NAMALWA (cell line): Measurements from ENCODE around the gene SAMM50.

ENCODE experiments used
- DNase-seq: peaks from one replicate; pipeline ENCODE4 v3.0.0-alpha.2; 2015; ENCODE audit warnings: low spot score

SAMM50 gene

DNA sequence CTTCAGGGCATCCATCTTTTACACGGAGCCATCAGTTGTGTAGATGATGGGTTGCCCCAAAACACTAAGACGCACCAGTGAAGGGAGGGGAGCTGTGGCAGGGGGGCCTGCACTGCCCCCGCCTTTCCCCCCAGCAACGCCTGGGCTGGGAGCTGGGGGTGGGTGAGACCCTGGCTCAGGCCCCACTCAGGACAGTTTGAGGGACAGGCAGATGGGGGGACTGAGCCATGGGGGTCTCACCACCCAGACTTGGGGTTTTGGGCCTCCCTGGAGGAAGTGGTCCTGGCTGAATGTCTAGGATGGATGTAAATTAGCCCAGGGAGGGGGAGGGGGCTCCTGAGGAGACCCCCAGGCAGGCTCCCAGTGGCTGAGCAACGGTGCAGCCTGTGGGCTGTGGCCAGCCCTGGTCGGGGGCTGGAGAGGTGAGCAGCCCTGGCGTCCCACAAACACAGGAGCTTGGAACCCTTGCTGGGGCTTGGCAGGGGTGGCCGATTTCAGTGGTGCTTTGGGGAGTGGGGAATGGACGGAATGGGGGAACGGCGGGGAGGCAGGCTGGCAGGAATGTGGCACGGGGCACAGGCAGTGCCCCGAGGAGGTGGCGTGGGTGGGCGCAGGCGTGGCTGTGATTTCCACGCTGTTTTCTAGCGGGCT lies 74.9 kb downstream of the SAMM50 start:
- DNase-seq: no peak

DNA sequence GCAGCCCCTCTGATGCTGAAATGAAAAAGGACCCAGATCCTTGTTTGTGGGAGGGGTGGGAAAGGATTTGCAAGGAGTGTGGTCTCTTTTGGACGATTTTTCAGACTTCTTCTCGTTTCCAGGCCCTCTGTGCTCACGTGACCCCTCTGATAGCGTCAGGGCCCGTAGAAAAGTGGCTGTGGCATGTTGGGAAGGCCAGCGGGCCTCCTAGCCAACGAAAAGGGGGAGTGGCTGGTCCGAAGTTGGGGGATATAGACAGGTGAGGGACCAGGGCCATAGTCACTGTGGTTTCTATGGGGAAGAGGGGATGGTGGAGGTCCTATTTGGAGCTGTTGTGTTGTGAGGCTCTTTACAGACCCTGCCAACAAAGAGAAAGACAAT lies 75.5 kb downstream of the SAMM50 start:
- DNase-seq: no peak

DNA sequence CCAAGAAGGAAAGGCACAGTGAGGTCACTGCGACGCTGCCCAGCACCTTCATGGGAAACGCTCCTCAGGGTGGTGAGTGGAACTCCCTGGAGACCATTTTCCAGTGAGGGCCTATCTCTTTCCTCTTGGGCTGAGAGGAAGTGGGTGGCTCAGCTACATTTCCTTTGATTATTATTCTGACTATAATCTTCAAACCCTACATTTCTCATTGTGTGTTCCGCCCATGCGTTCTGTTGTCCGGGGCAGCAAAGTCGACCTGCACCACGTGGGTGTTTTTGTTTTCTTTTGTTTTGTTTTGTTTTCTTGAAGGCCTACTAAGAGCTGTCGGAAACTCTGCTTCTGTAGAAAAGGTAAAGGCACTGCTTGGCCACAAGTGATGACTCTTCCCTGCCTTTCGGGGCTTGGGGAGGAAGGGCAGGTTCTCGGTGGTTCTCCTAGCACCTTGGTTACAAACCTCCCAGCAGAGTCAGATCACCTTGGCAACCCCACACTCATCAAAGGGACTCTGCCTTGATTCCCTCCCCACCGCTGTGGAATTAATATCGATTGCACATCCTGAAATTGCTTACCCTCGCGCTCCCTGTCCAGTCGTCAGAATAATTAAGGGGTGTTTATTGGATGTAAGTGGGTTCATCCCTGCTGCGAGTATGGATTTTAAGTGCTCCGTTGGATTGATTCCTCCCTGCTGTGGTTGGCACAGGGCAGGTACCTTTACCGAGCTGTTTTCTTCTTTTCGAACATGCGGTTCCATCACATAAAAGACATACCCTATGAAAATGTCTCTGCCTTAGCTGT lies 76.1 kb downstream of the SAMM50 start:
- DNase-seq: no peak

DNA sequence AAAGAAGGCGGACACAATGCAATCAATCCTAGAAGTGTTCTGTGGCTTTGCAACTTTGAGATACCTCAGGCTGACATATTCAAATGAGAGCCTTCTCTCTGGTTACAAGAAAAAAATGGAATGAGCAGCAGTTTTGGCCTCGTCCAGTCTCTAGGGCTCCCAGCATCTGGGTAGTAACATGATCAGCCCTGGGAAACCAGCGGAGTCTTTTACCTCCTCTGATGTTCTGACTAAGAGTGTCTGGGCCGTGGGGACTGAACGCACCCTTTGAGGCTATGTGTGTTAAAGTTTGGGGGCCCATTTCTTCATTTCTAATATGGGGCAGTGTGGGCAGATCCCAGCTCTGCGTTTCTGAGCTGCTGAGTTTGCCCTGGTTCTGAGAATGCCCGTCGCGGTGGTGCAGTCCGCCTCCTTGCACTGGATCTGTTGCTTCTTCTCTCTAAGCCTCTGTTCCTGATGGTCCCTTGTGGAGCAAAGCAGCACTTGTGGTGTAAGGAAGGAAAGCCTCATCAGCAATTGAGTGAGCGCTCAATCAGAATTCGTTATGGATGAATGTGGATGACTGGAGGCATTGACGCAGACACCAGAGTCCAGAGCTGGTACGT lies 77.0 kb downstream of the SAMM50 start:
- no peak for DNase-seq

DNA sequence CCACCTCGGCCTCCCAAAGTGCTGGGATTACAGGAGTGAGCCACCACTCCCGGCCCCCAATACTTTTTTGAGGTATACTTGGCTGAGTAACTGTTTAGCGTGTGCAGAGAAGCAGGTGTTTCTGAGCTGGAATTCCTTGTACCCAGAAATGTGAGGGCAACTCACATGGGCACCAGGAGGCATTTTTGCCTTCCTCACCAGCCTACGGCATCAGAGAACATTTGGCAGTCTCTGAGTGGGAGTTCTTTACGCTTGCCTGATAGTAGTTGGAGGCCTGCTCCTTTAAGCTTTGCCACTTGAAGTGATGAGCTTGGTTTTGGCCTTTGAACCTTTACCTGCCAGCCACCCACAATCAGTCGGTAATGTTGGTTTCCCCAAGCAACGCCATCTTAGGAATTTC lies 78.0 kb downstream of the SAMM50 start:
- no peak for DNase-seq

DNA sequence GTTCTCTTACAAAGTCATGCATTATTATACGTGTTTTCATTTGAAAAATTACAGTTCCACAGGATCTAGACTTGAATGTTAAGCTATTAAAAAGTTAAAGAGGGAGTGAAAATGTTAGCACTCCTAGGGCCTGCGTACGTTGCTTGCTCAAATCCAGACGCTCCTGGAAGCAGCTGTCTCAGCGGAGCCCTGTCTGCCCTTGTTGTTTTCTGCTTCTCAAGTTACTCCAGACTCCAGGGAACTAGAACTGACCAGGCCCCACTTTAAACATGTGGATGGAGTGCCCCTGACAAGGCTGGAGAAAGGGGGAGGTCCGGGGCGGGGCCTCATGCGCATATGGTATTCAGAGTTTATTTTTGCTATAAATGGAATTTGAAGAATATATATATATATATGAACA lies 78.5 kb downstream of the SAMM50 start:
- no peak for DNase-seq

DNA sequence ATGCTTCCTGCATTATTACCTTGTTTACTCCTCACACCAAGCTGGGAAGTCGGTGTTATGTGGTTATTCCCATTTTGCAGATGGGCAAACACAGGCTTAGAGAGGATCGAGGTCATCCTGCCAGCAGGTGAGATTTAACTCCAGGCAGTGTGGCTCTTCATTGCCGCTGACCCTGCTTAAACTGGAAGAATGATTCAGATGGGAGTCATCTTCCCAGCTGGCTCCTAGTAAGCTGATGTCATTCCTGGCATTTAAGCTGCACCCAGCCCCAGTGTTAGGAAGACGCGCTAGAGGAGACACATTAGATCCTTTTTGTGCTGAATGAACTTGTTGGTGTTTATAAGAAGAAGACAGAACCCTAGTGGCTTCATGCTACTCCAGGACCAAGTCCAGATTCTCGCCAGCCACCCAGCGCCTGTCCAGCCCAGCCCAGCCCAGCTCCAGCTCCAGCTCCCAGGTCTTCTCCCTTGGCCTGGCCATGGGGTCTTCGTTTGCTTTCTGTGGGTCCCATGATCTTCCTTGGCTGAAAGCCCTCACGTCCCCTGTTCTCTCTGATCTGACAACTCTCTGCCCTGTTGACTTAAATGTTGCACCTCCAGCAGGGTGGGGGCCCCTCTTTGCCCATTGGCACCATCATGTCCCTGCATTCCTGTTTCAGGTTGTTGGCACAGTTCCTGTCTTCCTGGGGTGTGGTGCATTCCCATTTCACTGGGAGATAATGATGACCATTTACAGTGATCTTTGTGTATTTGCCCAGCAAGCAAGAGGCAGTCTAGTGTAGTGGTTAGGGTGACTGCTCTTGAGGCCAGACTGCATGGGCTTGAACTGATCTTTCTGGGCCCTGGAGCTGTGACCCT lies 82.5 kb downstream of the SAMM50 start:
- DNase-seq: no peak

DNA sequence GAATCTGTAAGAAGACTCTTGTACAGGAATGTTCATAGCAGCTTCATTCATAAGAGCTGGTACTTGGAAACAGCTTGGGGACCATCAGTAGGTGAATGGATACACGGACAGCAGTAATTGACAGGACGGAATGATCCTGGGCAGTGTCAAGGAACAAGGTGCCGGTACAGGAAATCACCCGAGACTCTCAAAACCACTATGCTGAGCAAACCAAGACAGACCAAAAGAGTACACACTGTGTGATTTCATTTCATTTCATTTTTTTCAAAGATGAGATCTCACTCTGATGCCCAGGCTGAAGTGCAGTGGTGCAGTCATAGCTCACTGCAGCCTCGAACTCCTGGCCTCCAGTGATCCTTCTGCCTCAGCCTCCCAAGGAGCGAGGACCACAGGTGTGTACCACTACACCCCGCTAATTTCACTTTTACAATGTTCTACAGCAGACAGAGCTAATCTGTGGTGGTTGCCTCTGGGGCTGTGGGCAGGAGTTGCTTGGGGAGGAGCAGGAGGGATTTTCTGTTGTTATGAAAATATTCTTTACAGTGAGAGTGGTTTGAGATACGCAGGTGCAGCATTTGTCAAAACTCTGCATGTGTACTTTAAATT lies 84.4 kb downstream of the SAMM50 start:
- no peak for DNase-seq

DNA sequence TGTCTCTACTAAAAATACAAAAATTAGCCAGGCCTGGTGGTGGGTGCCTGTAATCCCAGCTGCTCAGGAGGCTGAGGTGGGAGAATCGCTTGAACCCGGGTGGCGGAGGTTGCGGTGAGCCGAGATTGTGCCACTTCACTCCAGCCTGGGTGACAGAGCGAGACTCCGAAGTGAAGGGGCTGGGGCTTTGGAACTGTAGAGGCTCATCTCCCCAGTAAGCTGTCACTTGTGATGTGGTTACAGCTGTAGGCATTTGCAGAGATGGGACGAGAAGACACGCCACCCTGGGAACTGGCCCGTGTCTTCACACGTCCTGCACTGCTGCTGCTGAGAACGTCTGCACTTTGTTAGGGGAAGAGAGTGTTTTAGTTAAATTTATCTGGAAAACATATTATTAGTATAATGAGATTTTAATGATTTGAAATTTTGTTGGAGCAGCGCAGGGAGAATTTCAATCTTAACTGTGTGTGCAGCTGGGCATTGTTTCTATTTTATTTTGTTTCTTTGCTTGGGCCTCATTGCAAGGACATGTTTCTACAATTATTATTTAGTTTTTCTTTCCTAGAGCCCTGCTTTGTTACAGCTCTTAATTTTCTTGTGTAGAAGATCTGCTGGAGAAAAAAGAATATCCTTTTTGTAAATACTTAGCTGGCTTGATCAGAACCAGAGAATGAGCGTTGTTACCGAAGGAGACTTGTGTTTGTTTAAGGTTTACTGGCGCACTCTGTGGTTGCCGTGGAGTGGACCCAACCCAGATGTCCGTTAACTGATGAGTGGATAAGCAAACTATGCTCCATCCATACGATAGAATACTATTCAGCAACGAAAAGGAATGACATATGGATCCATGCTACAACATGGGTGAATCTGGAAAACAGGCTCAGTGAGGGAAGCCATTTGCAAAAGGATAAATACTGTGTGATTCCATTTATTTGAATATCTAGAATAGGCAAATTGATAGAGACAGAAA lies 87.3 kb downstream of the SAMM50 start:
- DNase-seq: peak; percentile 66

DNA sequence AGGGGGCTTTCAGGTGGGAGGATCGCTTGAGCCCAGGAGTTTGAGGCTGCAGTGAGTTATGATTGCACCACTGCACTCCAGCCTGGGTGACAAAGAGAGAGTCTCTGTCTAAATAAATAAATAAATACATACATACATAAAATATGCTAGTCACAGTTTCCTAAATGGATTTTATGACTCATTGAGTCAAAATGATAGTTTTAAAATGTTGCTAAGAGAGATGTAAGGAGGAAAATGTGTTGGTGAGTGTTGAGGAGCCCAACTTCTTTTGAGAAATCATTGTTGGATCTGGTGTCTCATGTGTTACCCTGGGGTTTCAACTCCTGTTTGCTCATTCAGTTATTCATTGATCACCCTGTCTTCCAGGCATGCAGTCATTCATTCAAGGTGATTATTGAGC lies 89.9 kb downstream of the SAMM50 start:
- no peak for DNase-seq
